A673 (cell line): Measurements from ENCODE around the gene ETFDH. TPM values are rescaled to one million over a fixed set of nuclear protein-coding genes. Genes with fewer than 3 reads are reported as not detected.

ENCODE experiments used
- BruUV-seq: library from RNA; stranded (reverse); fragments of 400-500 nt; replicated peaks from 2 replicates; lab custom pipeline; 2021; lab: Mats Ljungman, UMichigan
- CTCF ChIA-PET: fragments of 300-600 bp; sonication (Branson Sonifier 250); formaldehyde crosslinking; loops from one replicate; lab custom pipeline; 2022; ENCODE audit warnings: antibody characterized with exemption; lab: Charles Lee
- POLR2A ChIA-PET: fragments of 300-600 bp; sonication (Branson Sonifier 250); formaldehyde crosslinking; loops from one replicate; lab custom pipeline; 2022; ENCODE audit warnings: antibody characterized with exemption; ENCODE audit not compliant: low non-redundant PET; lab: Charles Lee
- DNase-seq: peaks from one replicate; pipeline ENCODE4 v3.0.0-alpha.2; 2015; ENCODE audit warnings: low spot score
- H3K27ac ChIP-seq: fragments of 200-600 bp; sonication (generic); 2 replicates; pipeline ENCODE4 v1.5.1; 2016; ENCODE audit warnings: mixed run types, low read depth, mild to moderate bottlenecking, mixed read lengths, antibody characterized with exemption, low read length; ENCODE audit not compliant: poor library complexity, severe bottlenecking
- H3K27me3 ChIP-seq: fragments of 200-600 bp; sonication (generic); replicated peaks from 2 replicates; pipeline ENCODE4 v1.6.1; 2017; ENCODE audit warnings: mixed run types, low read depth, mild to moderate bottlenecking, mixed read lengths, antibody characterized with exemption, low read length; ENCODE audit not compliant: insufficient read depth, poor library complexity
- H3K36me3 ChIP-seq: fragments of 200-600 bp; sonication (generic); 2 replicates; pipeline ENCODE4 v1.6.1; 2016; ENCODE audit warnings: mixed run types, mild to moderate bottlenecking, mixed read lengths, antibody characterized with exemption, low read length; ENCODE audit not compliant: insufficient read depth, poor library complexity, severe bottlenecking
- H3K4me1 ChIP-seq: fragments of 200-600 bp; sonication (generic); 2 replicates; pipeline ENCODE4 v1.6.1; 2017; ENCODE audit warnings: mixed run types, mild to moderate bottlenecking, mixed read lengths, antibody characterized with exemption, low read length; ENCODE audit not compliant: insufficient read depth, poor library complexity, severe bottlenecking
- H3K4me3 ChIP-seq: fragments of 200-600 bp; sonication (generic); 2 replicates; pipeline ENCODE4 v1.5.1; 2016; ENCODE audit warnings: low read depth, mixed run types, mild to moderate bottlenecking, mixed read lengths, low read length; ENCODE audit not compliant: poor library complexity, severe bottlenecking
- H3K9me3 ChIP-seq: fragments of 200-600 bp; sonication (generic); 2 replicates; pipeline ENCODE4 v1.6.1; 2016; ENCODE audit warnings: mixed run types, low read depth, mild to moderate bottlenecking, mixed read lengths, antibody characterized with exemption, low read length; ENCODE audit not compliant: poor library complexity, severe bottlenecking
- CTCF ChIP-seq: fragments of 300-800, 200-600 bp; sonication (generic); conservative IDR thresholded peaks from 2 replicates; pipeline ENCODE4 v1.5.1; 2017; ENCODE audit warnings: low read depth, mild to moderate bottlenecking, antibody characterized with exemption, low read length, moderate library complexity, mixed read lengths
- EZH2 ChIP-seq: fragments of 200-600 bp; sonication (generic); IDR thresholded peaks from 2 replicates; pipeline ENCODE4 v1.6.1; 2017; ENCODE audit warnings: borderline replicate concordance, low read depth, mild to moderate bottlenecking, mixed read lengths, antibody characterized with exemption, low read length; ENCODE audit not compliant: poor library complexity, severe bottlenecking
- intact Hi-C: fragments of 100-400 bp; cut with micrococcal nuclease; formaldehyde crosslinking; loops from one replicate; pipeline ENCODE4 v1.10.0; 2022; ENCODE audit not compliant: unreplicated experiment
- total RNA-seq: library from RNA; stranded (reverse); gene quantifications from 2 replicates; pipeline ENCODE4 v1.2.3, GENCODE V29; 2021

Gene ETFDH
- total RNA-seq, 1 experiment from 2014 or later, result 39.0 TPM

- Histone ChIP-seq H3K4me3 (no peak overlapping the region), H3K9me3 (no peaks in the 10 kb centered on the region), H3K36me3 (no peaks in the 10 kb centered on the region), H3K27ac (no peak overlapping the region), H3K27me3 (peaks cover 17% of the 10 kb centered on the region), H3K4me1 (no peaks in the 10 kb centered on the region)
- ChIA-PET CTCF (interaction anchor here (1.0 kb wide), 1 partner anchor 375 kb away, joined by 3 read pairs; no protein-coding TSS in a partner anchor), POLR2A (no interaction called here)
- intact Hi-C loops, result no loop called here
- peak; percentile 53 for DNase-seq
- no TSS peak for BruUV-seq
- no peak for TF ChIP-seq CTCF
- TF ChIP-seq EZH2, result no peak
Measured at GRCh38 chr4:158630893-158631292, 41.2 kb upstream of the ETFDH start.

DNA sequence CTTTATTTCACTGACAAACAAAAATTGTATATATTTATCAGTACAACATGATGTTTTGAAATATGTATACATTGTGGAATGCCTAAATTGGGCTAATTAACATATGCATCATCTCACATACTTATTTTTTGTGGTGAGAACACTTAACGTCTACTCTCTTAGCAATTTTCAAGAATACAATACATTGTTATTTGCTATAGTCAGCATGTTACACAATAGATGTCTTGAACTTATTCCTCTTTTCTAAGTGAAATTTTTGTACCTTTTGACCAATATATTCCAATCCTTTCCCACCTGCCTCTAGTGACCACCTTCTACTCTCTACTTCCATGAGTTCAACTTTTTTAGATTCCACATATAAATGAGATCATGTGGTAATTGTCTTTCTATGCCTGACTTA is 35.5 kb upstream of the ETFDH start:
- no peak for DNase-seq
- Histone ChIP-seq H3K4me3 (no peak overlapping the region), H3K27ac (no peak overlapping the region), H3K36me3 (no peaks in the 10 kb centered on the region), H3K27me3 (peaks cover 6% of the 10 kb centered on the region), H3K9me3 (no peaks in the 10 kb centered on the region), H3K4me1 (no peaks in the 10 kb centered on the region)
- POLR2A ChIA-PET, result no interaction called here
- BruUV-seq, result no TSS peak
- CTCF ChIA-PET, result no interaction called here
- TF ChIP-seq CTCF, result no peak
- TF ChIP-seq EZH2, result no peak
- intact Hi-C loops, result no loop called here

- Histone ChIP-seq H3K4me3 (no peak overlapping the region), H3K27ac (no peak overlapping the region), H3K9me3 (no peaks in the 10 kb centered on the region), H3K36me3 (no peaks in the 10 kb centered on the region), H3K27me3 (peaks cover 20% of the 10 kb centered on the region), H3K4me1 (no peaks in the 10 kb centered on the region)
- no peak for DNase-seq
- intact Hi-C loops, result no loop called here
- POLR2A ChIA-PET, result no interaction called here
- no TSS peak for BruUV-seq
- CTCF ChIA-PET, result no interaction called here
- TF ChIP-seq CTCF (no peak), EZH2 (no peak)
Measured at GRCh38 chr4:158644356-158644755, 27.7 kb upstream of the ETFDH start.
